Stomach (tissue), 9 donors: ENCODE data around the gene ARHGAP24. TPM values are rescaled to one million over a fixed set of nuclear protein-coding genes. Genes with fewer than 3 reads are reported as not detected.

Experiments used
- DNase-seq, 2 donors: peaks; one replicate each; pipeline versions ENCODE4 v3.0.0 to v3.0.0-alpha.2; 2013 to 2019
- H3K27ac ChIP-seq, 5 donors: fragments of 200-600 bp in 4 of 5; sonication (generic) in 4 of 5; one replicate each; pipeline ENCODE4 v1.5.1; 2013 to 2019; ENCODE audit warnings: mild to moderate bottlenecking in 1 of 5, moderate library complexity in 1 of 5
- H3K27me3 ChIP-seq, 3 donors: fragments of 200-600 bp; sonication (generic); one replicate each; pipeline ENCODE4 v1.5.1; 2017 to 2019; ENCODE audit warnings: mixed run types in 1 of 3
- H3K36me3 ChIP-seq, 4 donors: fragments of 200-600 bp; sonication (generic); 1 replicate in 3 of 4; 2 replicates in 1 of 4; pipeline ENCODE4 v1.5.1; 2016 to 2019
- H3K4me1 ChIP-seq, 4 donors: fragments of 200-600 bp; sonication (generic); one replicate each; pipeline ENCODE4 v1.5.1; 2016 to 2019
- H3K4me3 ChIP-seq, 4 donors: fragments of 200-600 bp; sonication (generic) in 3 of 4; one replicate each; pipeline ENCODE4 v1.5.1; 2016 to 2019; ENCODE audit warnings: mild to moderate bottlenecking in 1 of 4
- H3K9me3 ChIP-seq, 4 donors: fragments of 200-600 bp; sonication (generic); one replicate each; pipeline ENCODE4 v1.5.1; 2016 to 2019
- CTCF ChIP-seq, 7 experiments: fragments of 450-650 bp in 4 of 7; fragments of 200-600 bp in 3 of 7; sonication (generic) in 3 of 7; IDR thresholded peaks; one replicate each; pipeline ENCODE4 v1.5.1; 2016 to 2019; ENCODE audit warnings: antibody characterized with exemption in 7 of 7, control low read depth in 2 of 7, mild to moderate bottlenecking in 1 of 7
- EP300 ChIP-seq: sonication (generic); formaldehyde crosslinking; IDR thresholded peaks from one replicate; pipeline ENCODE4 v1.6.1; 2017; ENCODE audit warnings: antibody characterized with exemption
- POLR2A ChIP-seq, 4 donors: fragments of 450-650 bp; IDR thresholded peaks; one replicate each; pipeline ENCODE4 v1.6.1; 2016; ENCODE audit warnings: antibody characterized with exemption in 4 of 4, control low read depth in 2 of 4, mild to moderate bottlenecking in 1 of 4, moderate library complexity in 1 of 4
- POLR2AphosphoS5 ChIP-seq, 3 donors: sonication (generic); formaldehyde crosslinking; IDR thresholded peaks; one replicate each; pipeline ENCODE4 v1.6.1; 2016; ENCODE audit warnings: antibody characterized with exemption in 3 of 3
- WGBS, 5 donors: extraction: QIAGEN DNeasy Blood & Tissue Kit in 3 of 5; methylation state at CpG; one replicate each; pipeline versions ENCODE4 v1.1.5 to v1.1.7; 2013 to 2018; 5-methylcytosine and 5-hydroxymethylcytosine counted together
- intact Hi-C: fragments of 100-400 bp; cut with DNase I; formaldehyde crosslinking; loops from one replicate; pipeline ENCODE4 v1.15.1; 2023; ENCODE audit warnings: low total_unique reads
- polyA plus RNA-seq, 3 donors: library from polyadenylated mRNA; stranded (reverse); fragments of 200-250 nt; gene quantifications; one replicate each; pipeline ENCODE4 v1.2.3, GENCODE V29; 2013
- total RNA-seq, 5 donors: library from RNA; depleted of rRNA; stranded (reverse); fragments of >200 nt; gene quantifications; one replicate each; pipeline versions ENCODE4 v1.1.0 to v1.2.3, GENCODE V29; 2014 to 2016
- donor health status: healthy with polysubstance abuse.
- donor health status: Bipolar disorder and iron deficiency.
- donor health status: healthy.

The ARHGAP24 gene
- total and polyA plus RNA-seq, 8 donors = 6.4 to 152 (median 33.5) TPM

- no peak for DNase-seq
- H3K4me3 ChIP-seq = no peak overlapping the region
- intact Hi-C loops = no loop called here
- H3K4me1 ChIP-seq = peaks cover under 1 to 55% (median 9%) of the 10 kb centered on the region in 4 donors
- no peaks in the 10 kb centered on the region for H3K9me3 ChIP-seq
- H3K27ac ChIP-seq = peak overlapping the region in 1 of 5 donors; percentile 4
- H3K36me3 ChIP-seq = no peaks in the 10 kb centered on the region
- H3K27me3 ChIP-seq = no peaks in the 10 kb centered on the region
- WGBS, 5 donors = 11 to 40% (median 29%) methylated on average over 1 of the region's 1 CpG
- TF ChIP-seq EP300 (no peak), CTCF (IDR thresholded peaks at IDR 0.05) (no peak), POLR2AphosphoS5 (IDR thresholded peaks at IDR 0.05) (no peak)
These were observed 17.4 kb downstream of the ARHGAP24 start for GRCh38 chr4:85492336-85492735.

- H3K4me3 ChIP-seq = no peak overlapping the region
- DNase-seq = no peak
- no peaks in the 10 kb centered on the region for H3K9me3 ChIP-seq
- H3K27ac ChIP-seq = peak overlapping the region in 1 of 5 donors; percentile 2
- peaks cover 9 to 58% (median 19%) of the 10 kb centered on the region in 4 donors for H3K4me1 ChIP-seq
- intact Hi-C loops = no loop called here
- no peaks in the 10 kb centered on the region for H3K27me3 ChIP-seq
- TF ChIP-seq POLR2AphosphoS5 (IDR thresholded peaks at IDR 0.05) (no peak), EP300 (no peak)
- 81 to 96% (median 94%) methylated on average over 3 of the region's 3 CpGs for WGBS, 5 donors
- no peaks in the 10 kb centered on the region for H3K36me3 ChIP-seq
These were observed 20.7 kb downstream of the ARHGAP24 start for GRCh38 chr4:85495621-85496020.

- H3K27me3 ChIP-seq = no peaks in the 10 kb centered on the region
- H3K36me3 ChIP-seq = no peaks in the 10 kb centered on the region
- H3K4me1 ChIP-seq = peaks cover 9 to 58% (median 19%) of the 10 kb centered on the region in 4 donors
- no peak overlapping the region for H3K4me3 ChIP-seq
- no peak for DNase-seq
- TF ChIP-seq POLR2AphosphoS5 (IDR thresholded peaks at IDR 0.05) = no peak
- TF ChIP-seq EP300 = no peak
- TF ChIP-seq CTCF (IDR thresholded peaks at IDR 0.05) = no peak
- TF ChIP-seq POLR2A (IDR thresholded peaks at IDR 0.05) = no peak
- no peaks in the 10 kb centered on the region for H3K9me3 ChIP-seq
- intact Hi-C loops = no loop called here
- 40 to 58% (median 49%) methylated on average over 8 of the region's 8 CpGs for WGBS, 5 donors
- peak overlapping the region in 2 of 5 donors; percentile 2 to 22 for H3K27ac ChIP-seq
These were observed 21.3 kb downstream of the ARHGAP24 start for GRCh38 chr4:85496126-85496849.

- intact Hi-C loops = no loop called here
- Histone ChIP-seq H3K9me3 (no peaks in the 10 kb centered on the region), H3K4me1 (peaks cover 9 to 53% (median 19%) of the 10 kb centered on the region in 4 donors), H3K36me3 (no peaks in the 10 kb centered on the region), H3K27me3 (no peaks in the 10 kb centered on the region), H3K27ac (peak overlapping the region in 1 of 5 donors; percentile 22), H3K4me3 (no peak overlapping the region)
- no peak for DNase-seq
- 9 to 29% (median 19%) methylated on average over 4 of the region's 4 CpGs for WGBS, 5 donors
- TF ChIP-seq CTCF (IDR thresholded peaks at IDR 0.05) (no peak), POLR2AphosphoS5 (IDR thresholded peaks at IDR 0.05) (no peak), EP300 (no peak), POLR2A (IDR thresholded peaks at IDR 0.05) (no peak)
These were observed 22.0 kb downstream of the ARHGAP24 start for GRCh38 chr4:85496933-85497332.
